GM21367 (cell line): ENCODE measurements around the gene MGME1.
"Not testable (repeated sequence)": the region's sequence is repeated elsewhere in the genome, so short reads cannot be mapped to it uniquely, and the experiment has no call there.

Experiments
- ATAC-seq: cut with Tn5 transposase; IDR thresholded peaks from one replicate; pipeline ENCODE4 v1.9.1; 2021; ENCODE audit not compliant: unreplicated experiment

The MGME1 gene

DNA sequence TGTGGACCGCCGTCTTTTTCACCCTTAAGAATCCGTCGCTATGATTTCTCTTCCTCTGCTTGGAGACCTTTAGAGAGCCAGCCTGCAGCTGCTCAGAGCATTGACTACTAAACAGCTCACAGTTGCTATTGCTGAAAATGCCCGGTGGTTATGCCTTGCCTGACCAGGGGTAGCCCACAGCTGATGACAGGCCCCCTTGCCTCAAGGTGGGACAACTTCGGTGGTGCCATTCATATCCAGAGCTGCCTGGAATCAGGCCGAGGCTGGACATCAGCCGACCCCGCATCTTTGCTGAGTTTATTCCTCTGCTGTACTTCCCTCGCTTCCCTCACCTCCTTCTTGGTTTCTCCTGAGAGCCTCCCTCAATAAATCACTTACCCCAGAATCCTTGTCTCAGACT, 49.3 kb downstream of the MGME1 start:
- no peak for ATAC-seq

- ATAC-seq: no peak
These were observed 50.2 kb downstream of the MGME1 start for GRCh38 chr20:18019068-18019467.

GRCh38 chr20:18020931-18021330, 52.1 kb downstream of the MGME1 start:
- ATAC-seq: no peak

- no peak for ATAC-seq
These were observed 55.8 kb downstream of the MGME1 start for GRCh38 chr20:18024606-18025127.

DNA sequence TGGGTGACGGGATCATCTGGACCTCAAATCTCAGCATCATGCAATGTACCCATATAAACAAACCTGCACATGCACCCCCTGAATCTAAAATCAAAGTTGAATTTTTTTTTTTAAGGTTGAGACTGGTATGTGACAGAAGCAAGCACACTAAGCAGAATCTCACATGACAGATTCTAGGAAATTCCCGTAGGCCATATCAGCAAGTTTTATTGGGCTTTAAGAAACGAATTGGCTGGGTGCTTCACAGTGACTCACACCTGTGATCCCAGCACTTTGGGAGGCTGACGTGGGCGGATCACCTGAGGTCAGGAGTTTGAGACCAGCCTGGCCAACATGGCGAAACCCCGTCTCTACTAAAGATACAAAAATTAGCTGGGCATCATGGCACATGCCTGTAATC, 58.2 kb downstream of the MGME1 start:
- ATAC-seq: not testable (repeated sequence)

DNA sequence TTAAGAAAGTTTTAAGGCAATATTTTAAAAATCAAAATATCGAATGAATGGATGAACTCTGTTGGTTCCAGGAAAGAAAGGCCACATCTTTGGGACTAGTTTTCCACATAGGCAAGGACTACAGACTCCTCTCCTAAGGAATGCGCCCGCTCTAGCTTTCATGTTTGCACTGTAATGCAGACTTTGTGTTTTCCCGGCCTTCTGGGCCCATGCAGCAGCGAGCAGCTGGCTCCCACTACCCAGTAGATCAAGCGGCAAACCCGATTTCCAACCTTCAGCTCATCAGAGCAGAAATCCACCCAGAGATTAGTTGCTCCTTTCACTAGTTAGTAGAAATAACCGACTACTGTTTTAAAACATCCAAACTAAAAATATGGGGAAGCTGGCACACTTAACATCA, 61.2 kb downstream of the MGME1 start:
- no peak for ATAC-seq

DNA sequence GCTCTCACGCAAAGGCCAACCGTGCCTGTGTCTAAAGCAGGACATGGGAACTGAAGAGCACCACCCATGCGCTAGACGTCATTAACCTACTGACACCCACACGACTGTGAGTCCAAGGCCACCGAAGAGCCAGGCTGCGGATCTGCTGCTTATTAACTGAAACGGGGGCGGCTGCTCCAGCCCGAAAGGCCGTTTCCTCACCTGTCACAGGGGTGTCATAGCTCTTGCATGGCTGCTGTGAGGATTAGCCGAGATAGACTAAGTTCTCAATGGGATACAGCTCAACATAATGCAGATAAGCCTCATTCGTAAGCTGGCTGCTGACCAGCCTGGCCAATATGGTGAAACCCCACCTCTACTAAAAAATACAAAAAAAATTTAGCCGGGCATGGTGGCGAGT, 62.2 kb downstream of the MGME1 start:
- no peak for ATAC-seq

GRCh38 chr20:18031888-18032509, 63.2 kb downstream of the MGME1 start:
- ATAC-seq: no peak

DNA sequence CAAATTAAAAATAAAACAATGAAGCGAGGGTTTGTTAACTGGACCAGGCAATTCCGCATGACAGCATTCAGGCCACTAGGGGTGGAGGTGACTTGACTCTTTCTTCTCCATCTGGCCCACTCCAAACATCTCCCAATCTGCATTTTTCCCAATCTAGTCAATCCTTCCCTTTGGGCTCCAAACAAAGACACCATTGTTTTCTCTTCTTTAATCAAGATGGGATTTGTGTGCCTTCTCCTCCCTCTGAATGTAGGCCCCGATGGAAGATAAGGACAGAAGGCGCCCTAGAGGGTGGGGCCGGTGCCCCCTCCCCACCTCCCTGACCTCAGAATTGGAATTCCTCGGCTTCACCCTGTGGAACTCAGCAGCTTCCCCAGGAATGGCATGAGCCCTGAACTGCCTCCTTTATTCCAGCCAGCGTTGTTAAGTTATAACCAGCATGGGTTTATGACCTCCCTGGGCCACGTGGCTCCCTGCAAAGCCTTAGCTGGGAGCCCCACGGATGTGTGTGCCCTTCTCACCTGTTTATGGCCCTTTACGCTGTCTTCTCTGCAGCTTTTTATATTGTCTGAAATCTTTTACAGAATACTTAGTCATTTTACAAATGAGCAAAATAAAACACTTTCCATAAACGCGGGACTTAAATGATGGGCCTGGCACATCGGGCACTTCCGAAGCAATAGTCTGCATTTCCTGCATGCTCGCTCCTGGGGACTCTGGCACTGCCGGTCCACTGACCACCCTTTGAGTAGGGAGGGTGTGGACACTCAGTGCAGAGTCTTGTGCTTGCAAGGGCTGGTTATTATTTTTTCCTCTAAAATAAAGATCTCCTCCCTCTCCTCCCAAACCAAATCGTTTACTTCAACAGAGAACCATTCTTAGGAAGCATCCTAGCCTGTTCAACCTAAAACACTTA, 64.4 kb downstream of the MGME1 start:
- no peak for ATAC-seq

GRCh38 chr20:18034039-18034438, 65.2 kb downstream of the MGME1 start:
- no peak for ATAC-seq

- ATAC-seq: no peak
These were observed 70.2 kb downstream of the MGME1 start for GRCh38 chr20:18039063-18039462.
